ENCODE data around the gene GDF7. TPM values are rescaled to one million over a fixed set of nuclear protein-coding genes. Genes with fewer than 3 reads are reported as not detected.

GDF7 gene
- total RNA-seq, 1 experiment from 2014 or later = 0.02 TPM

GRCh38 chr2:20624156-20624883 lies 42.6 kb upstream of the GDF7 start:
- H3K9ac ChIP-seq (ENCODE audit: low read length) = no peak overlapping the region
- ChIA-PET POLR2A (interaction anchor here (0.5 kb wide), 1 partner anchor 182 kb away, joined by 4 read pairs; no protein-coding TSS in a partner anchor), RAD21 (ENCODE audit: low non-redundant PET in 1 of 2, low total read pairs in 2 of 2, uncharacterized antibody in 2 of 2, unreplicated experiment in 2 of 2) (no interaction called here), CTCF (no interaction called here)
- intact Hi-C loops (cut with micrococcal nuclease) = no loop called here
- ATAC-seq (no peak), DNase-seq (ENCODE audit: low read depth, low spot score) (no peak)
- no peak for TF ChIP-seq ZBTB33 (IDR thresholded peaks at IDR 0.05; ENCODE audit: extremely low read depth, insufficient replicate concordance, low read length)
- no peak for TF ChIP-seq YY1 (IDR thresholded peaks at IDR 0.05; ENCODE audit: extremely low read depth, insufficient replicate concordance, low read depth, low read length)
- no peak for TF ChIP-seq FOSL1 (IDR thresholded peaks at IDR 0.05; ENCODE audit: low read depth)
- H3K79me2 ChIP-seq (ENCODE audit: insufficient read depth, low read length) = no peaks in the 10 kb centered on the region
- no peak overlapping the region for H3K4me3 ChIP-seq (replicated peaks in 1 of 2; ENCODE audit: low read depth in 1 of 2, low read length in 2 of 2)
- no peaks in the 10 kb centered on the region for H3K27me3 ChIP-seq (ENCODE audit: insufficient read depth, low read length)
- BruUV-seq (replicated peaks) = no TSS peak
- peaks cover 0 to 4% of the 10 kb centered on the region in 2 experiments; a peak in 1 of 4 replicates for H3K36me3 ChIP-seq (ENCODE audit: control insufficient read depth in 1 of 2, insufficient read depth in 2 of 2, low read length in 2 of 2)
- H2AFZ ChIP-seq (ENCODE audit: low read depth, low read length, poor library complexity, severe bottlenecking) = no peak overlapping the region
- no peaks in the 10 kb centered on the region for H3K9me3 ChIP-seq (ENCODE audit: control insufficient read depth in 1 of 2, insufficient read depth in 1 of 2, low read depth in 1 of 2, low read length in 2 of 2)
- no peak overlapping the region for H3K4me2 ChIP-seq (ENCODE audit: low read length)
- no peak overlapping the region for H3K27ac ChIP-seq (ENCODE audit: low read depth, low read length)
- H3K9me2 ChIP-seq (ENCODE audit: insufficient read depth) = no peaks in the 10 kb centered on the region
- H3K4me1 ChIP-seq (ENCODE audit: control insufficient read depth in 1 of 2, insufficient read depth in 2 of 2, low read length in 2 of 2) = peaks cover 0 to under 1% of the 10 kb centered on the region in 2 experiments; a peak in 1 of 4 replicates
- no peaks in the 10 kb centered on the region for H4K20me1 ChIP-seq (ENCODE audit: insufficient read depth)

GRCh38 chr2:20624884-20625485 lies 42.0 kb upstream of the GDF7 start:
- Histone ChIP-seq H3K9me3 (ENCODE audit: control insufficient read depth in 1 of 2, insufficient read depth in 1 of 2, low read depth in 1 of 2, low read length in 2 of 2) (no peaks in the 10 kb centered on the region), H3K9me2 (ENCODE audit: insufficient read depth) (no peaks in the 10 kb centered on the region), H3K4me3 (replicated peaks in 1 of 2; ENCODE audit: low read depth in 1 of 2, low read length in 2 of 2) (no peak overlapping the region), H3K4me1 (ENCODE audit: control insufficient read depth in 1 of 2, insufficient read depth in 2 of 2, low read length in 2 of 2) (no peaks in the 10 kb centered on the region), H3K36me3 (ENCODE audit: control insufficient read depth in 1 of 2, insufficient read depth in 2 of 2, low read length in 2 of 2) (peaks cover 0 to 4% of the 10 kb centered on the region in 2 experiments; a peak in 1 of 4 replicates), H3K27me3 (ENCODE audit: insufficient read depth, low read length) (no peaks in the 10 kb centered on the region), H3K27ac (ENCODE audit: low read depth, low read length) (no peak overlapping the region), H3K9ac (ENCODE audit: low read length) (no peak overlapping the region), H2AFZ (ENCODE audit: low read depth, low read length, poor library complexity, severe bottlenecking) (no peak overlapping the region), H3K4me2 (ENCODE audit: low read length) (no peak overlapping the region), H3K79me2 (ENCODE audit: insufficient read depth, low read length) (no peaks in the 10 kb centered on the region), H4K20me1 (ENCODE audit: insufficient read depth) (no peaks in the 10 kb centered on the region)
- RAD21 ChIA-PET (ENCODE audit: low non-redundant PET in 1 of 2, low total read pairs in 2 of 2, uncharacterized antibody in 2 of 2, unreplicated experiment in 2 of 2) = no interaction called here
- DNase-seq (ENCODE audit: low read depth, low spot score) (no peak), ATAC-seq (no peak)
- CTCF ChIA-PET = no interaction called here
- TF ChIP-seq YY1 (IDR thresholded peaks at IDR 0.05; ENCODE audit: extremely low read depth, insufficient replicate concordance, low read depth, low read length) (no peak), SIN3A (IDR thresholded peaks at IDR 0.05; ENCODE audit: low read depth) (no peak), MAX (IDR thresholded peaks at IDR 0.05) (no peak)
- no TSS peak for BruUV-seq (replicated peaks)
- intact Hi-C loops (cut with micrococcal nuclease) = no loop called here
- POLR2A ChIA-PET = interaction anchor here (0.5 kb wide), 1 partner anchor 182 kb away, joined by 4 read pairs; no protein-coding TSS in a partner anchor
